Endothelial cell of umbilical vein (primary cell): ENCODE results near the gene NHS.
A peak's percentile ranks its signal among the peaks of the same experiment; 100 is the strongest.

ENCODE experiments used
- CTCF ChIP-seq, 2 donors: IDR thresholded peaks; 1 replicate in 1 of 2; 2 replicates in 1 of 2; pipeline ENCODE4 v1.5.1; 2011; ENCODE audit warnings: low read length in 2 of 2, mild to moderate bottlenecking in 2 of 2, moderate library complexity in 2 of 2, control low read depth in 1 of 2, inconsistent platforms in 1 of 2, low read depth in 1 of 2; ENCODE audit not compliant: insufficient read depth in 1 of 2; ENCODE audit errors: extremely low read depth in 1 of 2
- EZH2 ChIP-seq: IDR thresholded peaks from 2 replicates; pipeline ENCODE4 v1.6.1; 2012; ENCODE audit warnings: borderline replicate concordance, low read depth, mild to moderate bottlenecking, moderate library complexity, low read length, inconsistent platforms; ENCODE audit not compliant: severe bottlenecking
- FOS ChIP-seq: IDR thresholded peaks from 2 replicates; pipeline ENCODE4 v1.6.1; 2011; ENCODE audit warnings: mild to moderate bottlenecking, low read length, moderate library complexity, borderline replicate concordance; ENCODE audit not compliant: insufficient read depth
- GATA2 ChIP-seq: IDR thresholded peaks from 2 replicates; pipeline ENCODE4 v1.7.0; 2011; ENCODE audit warnings: low read depth, mild to moderate bottlenecking, moderate library complexity, mixed read lengths, low read length; ENCODE audit not compliant: insufficient read length, insufficient read depth
- MAX ChIP-seq: IDR thresholded peaks from 2 replicates; pipeline ENCODE4 v1.6.1; 2011; ENCODE audit not compliant: insufficient read depth, insufficient read length
- POLR2A ChIP-seq: IDR thresholded peaks from 2 replicates; pipeline ENCODE4 v1.6.1; 2012; ENCODE audit warnings: low read depth, mild to moderate bottlenecking, control low read depth, low read length
- POLR2AphosphoS5 ChIP-seq: IDR thresholded peaks from 2 replicates; pipeline ENCODE4 v1.6.1; 2012; ENCODE audit warnings: low read depth, mild to moderate bottlenecking, control low read depth, low read length, moderate library complexity; ENCODE audit not compliant: insufficient read depth

GRCh38 chrX:17590892-17591740, 216.1 kb downstream of the NHS start:
- TF ChIP-seq CTCF (IDR thresholded peaks at IDR 0.05; ENCODE audit: extremely low read depth in 1 of 2, insufficient read depth in 1 of 2, low read depth in 1 of 2, low read length in 2 of 2) (peak; percentile 58 to 63), POLR2A (no peak), POLR2AphosphoS5 (no peak), GATA2 (no peak), EZH2 (no peak), FOS (no peak), MAX (no peak)
